Psoas muscle (tissue), 8 donors: ENCODE results near the gene SLC34A1. TPM values are rescaled to one million over a fixed set of nuclear protein-coding genes. Genes with fewer than 3 reads are reported as not detected.

Source experiments
- ATAC-seq, 4 donors: fragments of 200-7000 bp; cut with Tn5 transposase; one replicate each; pipeline ENCODE4 v1.9.1; 2020; ENCODE audit warnings: moderate library complexity in 3 of 4, mild to moderate bottlenecking in 2 of 4
- DNase-seq, 2 donors: peaks; one replicate each; pipeline ENCODE4 v3.0.0-alpha.2; 2020
- H3K27ac ChIP-seq: fragments of 200-600 bp; one replicate; pipeline ENCODE4 v1.8.0; 2022
- H3K27me3 ChIP-seq, 3 donors: fragments of 200-600 bp in 1 of 3; one replicate each; pipeline versions ENCODE4 v1.6.1 to v1.8.0; 2013 to 2022; ENCODE audit warnings: low read length in 2 of 3, mild to moderate bottlenecking in 2 of 3, moderate library complexity in 1 of 3; ENCODE audit not compliant: insufficient read depth in 3 of 3
- H3K36me3 ChIP-seq, 2 donors: fragments of 200-600 bp in 1 of 2; one replicate each; pipeline versions ENCODE4 v1.6.1 to v1.8.0; 2013 to 2022; ENCODE audit warnings: low read depth in 1 of 2, mild to moderate bottlenecking in 1 of 2, moderate library complexity in 1 of 2; ENCODE audit not compliant: insufficient read depth in 1 of 2
- H3K4me1 ChIP-seq: fragments of 200-600 bp; one replicate; pipeline ENCODE4 v1.8.0; 2022
- H3K4me3 ChIP-seq: fragments of 200-600 bp; one replicate; pipeline ENCODE4 v1.8.0; 2022; ENCODE audit warnings: mild to moderate bottlenecking
- H3K9me3 ChIP-seq: fragments of 200-600 bp; one replicate; pipeline ENCODE4 v1.8.0; 2022
- CTCF ChIP-seq: fragments of 200-600 bp; IDR thresholded peaks from one replicate; pipeline ENCODE4 v1.8.0; 2022; ENCODE audit warnings: antibody characterized with exemption
- WGBS, 3 donors: extraction: QIAGEN DNeasy Blood & Tissue Kit; methylation state at CpG; one replicate each; pipeline versions ENCODE4 v1.1.6 to v1.1.7; 2013; 5-methylcytosine and 5-hydroxymethylcytosine counted together
- intact Hi-C, 2 donors: fragments of 100-400 bp; cut with DNase I; formaldehyde crosslinking; loops; one replicate each; pipeline versions ENCODE4 v1.11.0 to v1.14.2; 2022
- polyA plus RNA-seq, 3 donors: library from polyadenylated mRNA; stranded (reverse); fragments of 200-250 nt; gene quantifications; one replicate each; pipeline ENCODE4 v1.2.3, GENCODE V29; 2013
- total RNA-seq, 4 donors: library from RNA; stranded (reverse); fragmentation: NEBNext Ultra II Directional in 2 of 4; extraction: Animal tissue kit (Norgen Biotek cat#: 25700) in 2 of 4; gene quantifications; one replicate each; pipeline versions ENCODE4 v1.2.1 to v1.2.4, GENCODE V29; 2021 to 2023
- donor health status: healthy with polysubstance abuse.
- donor health status: DM: no; HTN: no; CAD: no; lungs with moderate emphysema.
- donor health status: Bipolar disorder and iron deficiency.
- donor health status: healthy.
- donor health status: DM: yes; HTN: yes; CAD: no.
- donor health status: DM: no; HTN: no; CAD: no.
- donor health status: DM: no; HTN: no; CAD: no.
- donor health status: DM: yes; HTN: yes; CAD: no.

SLC34A1 gene
- total and polyA plus RNA-seq, 7 donors, result not detected

GRCh38 chr5:177363565-177363964 is 20.7 kb upstream of the SLC34A1 start:
- H3K27ac ChIP-seq, result no peak overlapping the region
- intact Hi-C loops, result no loop called here
- no peak for TF ChIP-seq CTCF
- no peaks in the 10 kb centered on the region for H3K9me3 ChIP-seq
- ATAC-seq (no peak), DNase-seq (no peak)
- H3K36me3 ChIP-seq, result no peaks in the 10 kb centered on the region
- H3K4me1 ChIP-seq, result peaks cover 26% of the 10 kb centered on the region
- H3K27me3 ChIP-seq, result no peaks in the 10 kb centered on the region
- 37 to 39% (median 38%) methylated on average over 10 of the region's 10 CpGs for WGBS, 3 donors
- H3K4me3 ChIP-seq, result peak overlapping the region; percentile 64

- TF ChIP-seq CTCF, result no peak
- no peak overlapping the region for H3K27ac ChIP-seq
- peak in 1 of 2 donors; percentile 31 for DNase-seq
- H3K9me3 ChIP-seq, result no peaks in the 10 kb centered on the region
- ATAC-seq, result no peak
- no peak overlapping the region for H3K4me3 ChIP-seq
- H3K36me3 ChIP-seq, result no peaks in the 10 kb centered on the region
- H3K27me3 ChIP-seq, result no peaks in the 10 kb centered on the region
- intact Hi-C loops, result no loop called here
- peaks cover 25% of the 10 kb centered on the region for H3K4me1 ChIP-seq
- 83 to 86% (median 84%) methylated on average over 11 of the region's 11 CpGs for WGBS, 3 donors
These were observed 19.9 kb upstream of the SLC34A1 start for GRCh38 chr5:177364159-177364962.

- no peak for TF ChIP-seq CTCF
- ATAC-seq (no peak), DNase-seq (no peak)
- Histone ChIP-seq H3K27ac (peak overlapping the region; percentile 94), H3K36me3 (no peaks in the 10 kb centered on the region), H3K4me1 (peaks cover 37% of the 10 kb centered on the region), H3K4me3 (peak overlapping the region; percentile 72), H3K9me3 (no peaks in the 10 kb centered on the region), H3K27me3 (no peaks in the 10 kb centered on the region)
- WGBS, 3 donors, result 66 to 85% (median 76%) methylated on average over 12 to 14 of the region's 14 CpGs
- intact Hi-C loops, result loop anchor here (5.0 kb wide), 2 partner anchors 49 to 54 kb away; partner anchors contain the start of gene MXD3 (in 1 of the 2)
These were observed 18.2 kb upstream of the SLC34A1 start for GRCh38 chr5:177365845-177366527.

- Histone ChIP-seq H3K9me3 (no peaks in the 10 kb centered on the region), H3K36me3 (no peaks in the 10 kb centered on the region), H3K4me3 (peak overlapping the region; percentile 72), H3K27ac (peak overlapping the region; percentile 94), H3K4me1 (peaks cover 43% of the 10 kb centered on the region), H3K27me3 (no peaks in the 10 kb centered on the region)
- intact Hi-C loops, result loop anchor here (5.0 kb wide), 2 partner anchors 49 to 54 kb away; partner anchors contain the start of gene MXD3 (in 1 of the 2)
- WGBS, 3 donors, result 3 to 9% (median 4%) methylated on average over 28 to 36 of the region's 36 CpGs
- DNase-seq (peak; percentile 89 to 94), ATAC-seq (peak; percentile 78 to 84 (median 82))
- TF ChIP-seq CTCF, result no peak
These were observed 17.5 kb upstream of the SLC34A1 start for GRCh38 chr5:177366528-177367322.
